Lower leg skin (tissue), 3 donors: ENCODE results near the gene SMIM29.

Source experiments
- POLR2A ChIP-seq, 2 donors: fragments of 450-650 bp; IDR thresholded peaks; one replicate each; pipeline ENCODE4 v1.6.1; 2016 to 2017; ENCODE audit warnings: antibody characterized with exemption in 2 of 2, mild to moderate bottlenecking in 1 of 2, moderate library complexity in 1 of 2
- TF ChIP-seq, protein P1 (sequence below), 3 donors: fragments of 450-650 bp; IDR thresholded peaks; one replicate each; pipeline ENCODE4 v1.5.1; 2016; ENCODE audit warnings: antibody characterized with exemption in 3 of 3, mild to moderate bottlenecking in 3 of 3, moderate library complexity in 2 of 3

- TF ChIP-seq, protein P1, sequence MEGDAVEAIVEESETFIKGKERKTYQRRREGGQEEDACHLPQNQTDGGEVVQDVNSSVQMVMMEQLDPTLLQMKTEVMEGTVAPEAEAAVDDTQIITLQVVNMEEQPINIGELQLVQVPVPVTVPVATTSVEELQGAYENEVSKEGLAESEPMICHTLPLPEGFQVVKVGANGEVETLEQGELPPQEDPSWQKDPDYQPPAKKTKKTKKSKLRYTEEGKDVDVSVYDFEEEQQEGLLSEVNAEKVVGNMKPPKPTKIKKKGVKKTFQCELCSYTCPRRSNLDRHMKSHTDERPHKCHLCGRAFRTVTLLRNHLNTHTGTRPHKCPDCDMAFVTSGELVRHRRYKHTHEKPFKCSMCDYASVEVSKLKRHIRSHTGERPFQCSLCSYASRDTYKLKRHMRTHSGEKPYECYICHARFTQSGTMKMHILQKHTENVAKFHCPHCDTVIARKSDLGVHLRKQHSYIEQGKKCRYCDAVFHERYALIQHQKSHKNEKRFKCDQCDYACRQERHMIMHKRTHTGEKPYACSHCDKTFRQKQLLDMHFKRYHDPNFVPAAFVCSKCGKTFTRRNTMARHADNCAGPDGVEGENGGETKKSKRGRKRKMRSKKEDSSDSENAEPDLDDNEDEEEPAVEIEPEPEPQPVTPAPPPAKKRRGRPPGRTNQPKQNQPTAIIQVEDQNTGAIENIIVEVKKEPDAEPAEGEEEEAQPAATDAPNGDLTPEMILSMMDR (IDR thresholded peaks at IDR 0.05) = no peak
- TF ChIP-seq POLR2A (IDR thresholded peaks at IDR 0.05) = no peak
Measured at GRCh38 chr6:34240329-34241248, 8.2 kb downstream of the SMIM29 start.
